ENCODE measurements around the gene ABHD14A. TPM values are rescaled to one million over a fixed set of nuclear protein-coding genes. Genes with fewer than 3 reads are reported as not detected.

The ABHD14A gene
- total and polyA plus RNA-seq, 3 donors from 2014 or later: 27.7 to 51.6 (median 38.9) TPM

DNA sequence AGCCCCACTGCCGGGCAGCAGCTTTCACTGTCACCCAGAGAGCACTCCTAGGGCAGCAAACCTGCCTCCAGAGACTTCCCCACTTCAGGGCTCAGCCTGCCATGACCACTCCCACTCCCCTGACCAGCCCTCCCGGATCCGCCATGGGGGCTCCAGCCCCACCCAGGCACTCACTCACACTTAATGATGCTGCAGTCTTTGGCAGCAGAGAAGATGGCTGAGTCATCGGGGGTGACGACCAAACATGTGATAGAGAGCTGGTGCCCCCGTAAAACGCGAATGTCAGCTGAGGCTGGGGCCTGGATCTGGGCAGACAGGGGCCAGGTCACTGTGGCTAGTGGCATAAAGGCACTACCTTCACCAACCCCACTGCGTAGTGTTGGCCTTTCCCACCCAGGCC lies 37.9 kb upstream of the ABHD14A start:
- Histone ChIP-seq H3K4me3 (no peak overlapping the region), H3K27ac (no peak overlapping the region), H3K4me1 (peaks cover 7% of the 10 kb centered on the region), H3K27me3 (no peaks in the 10 kb centered on the region), H3K9me3 (no peaks in the 10 kb centered on the region), H3K36me3 (ENCODE audit: low read depth, missing control alignments) (no peaks in the 10 kb centered on the region)
- WGBS, 2 donors: 85 to 91% methylated on average over 9 of the region's 9 CpGs
- intact Hi-C loops (cut with DNase I; ENCODE audit: low total_unique reads): no loop called here
- TF ChIP-seq POLR2A (IDR thresholded peaks at IDR 0.05): no peak
- TF ChIP-seq CTCF (IDR thresholded peaks at IDR 0.05): no peak
- DNase-seq: no peak

DNA sequence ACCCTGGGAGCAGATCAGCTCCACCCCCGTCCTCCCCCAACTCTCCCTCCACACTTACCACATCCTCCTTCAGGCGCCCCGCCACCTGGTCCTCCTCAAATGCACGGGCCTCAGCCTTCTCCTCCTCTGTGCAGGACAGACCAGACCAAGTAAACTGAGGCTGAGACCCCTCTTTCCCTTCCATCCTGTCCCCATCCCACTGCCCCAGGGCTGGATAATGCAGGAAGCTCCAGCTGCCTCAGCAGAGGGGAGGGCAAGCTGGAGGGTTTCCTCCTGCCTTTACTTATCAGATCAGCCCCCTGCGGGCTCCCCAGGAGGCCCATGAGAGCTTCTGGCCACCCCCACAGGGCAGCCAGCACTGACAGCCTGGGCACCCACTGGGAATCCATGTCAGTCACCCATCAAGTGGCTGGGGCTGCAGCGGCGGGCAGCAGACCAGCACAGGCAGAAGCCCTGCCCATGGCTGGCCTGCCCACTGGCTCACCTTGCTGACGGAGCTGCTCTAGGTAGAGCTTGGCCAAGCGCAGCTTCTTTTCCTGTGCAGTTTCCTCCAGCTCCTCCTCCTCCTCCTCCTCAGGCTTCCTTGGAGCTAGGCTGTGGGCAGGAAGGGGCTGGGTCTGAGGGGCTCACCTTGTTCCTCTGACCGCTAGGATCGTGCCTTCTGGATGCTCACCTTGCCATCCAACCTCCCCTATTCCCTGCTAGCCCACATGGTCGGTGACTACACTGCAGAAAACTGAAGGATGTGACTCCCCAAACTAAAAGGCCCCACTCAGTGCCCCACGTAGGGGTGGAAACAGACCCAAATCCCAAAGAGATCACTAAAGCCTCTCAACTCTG lies 37.0 kb upstream of the ABHD14A start:
- Histone ChIP-seq H3K4me1 (peaks cover 14% of the 10 kb centered on the region), H3K27me3 (no peaks in the 10 kb centered on the region), H3K36me3 (ENCODE audit: low read depth, missing control alignments) (no peaks in the 10 kb centered on the region), H3K27ac (no peak overlapping the region), H3K9me3 (no peaks in the 10 kb centered on the region), H3K4me3 (no peak overlapping the region)
- intact Hi-C loops (cut with DNase I; ENCODE audit: low total_unique reads): no loop called here
- no peak for DNase-seq
- TF ChIP-seq POLR2A (IDR thresholded peaks at IDR 0.05) (no peak), CTCF (IDR thresholded peaks at IDR 0.05) (no peak)
- 92 to 96% methylated on average over 11 to 13 of the region's 13 CpGs for WGBS, 2 donors

DNA sequence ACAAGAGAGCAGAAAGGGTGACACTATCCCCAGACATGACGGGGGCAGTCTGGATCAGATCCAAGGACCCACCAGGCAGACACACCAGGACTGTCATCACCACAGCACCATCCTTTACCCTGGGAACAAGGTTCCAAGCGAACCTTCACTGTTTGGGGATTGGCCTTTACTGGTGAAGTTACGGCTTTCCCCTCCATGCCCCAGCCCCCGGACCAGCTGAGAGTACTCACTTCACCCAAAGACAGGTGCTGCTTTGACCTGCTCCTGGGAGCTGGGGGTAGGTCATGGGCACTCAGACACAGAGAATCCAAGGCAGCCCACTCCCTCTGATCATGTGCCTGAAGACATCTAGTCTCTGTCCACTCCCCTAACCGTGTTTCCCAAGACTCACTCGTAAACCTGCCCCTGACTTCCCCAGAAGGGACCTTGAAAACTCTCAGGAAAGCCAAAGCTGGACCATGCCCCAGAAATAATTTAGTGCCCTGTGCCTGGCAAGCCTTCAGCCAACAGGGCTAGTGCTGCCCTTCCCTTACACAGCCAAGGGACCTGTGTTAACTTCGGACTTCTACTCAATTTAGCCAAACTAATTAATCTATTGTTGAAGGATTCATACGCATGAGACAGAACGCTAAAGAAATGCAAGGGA lies 36.0 kb upstream of the ABHD14A start:
- WGBS, 2 donors: 78 to 86% methylated on average over 9 of the region's 9 CpGs
- intact Hi-C loops (cut with DNase I; ENCODE audit: low total_unique reads): no loop called here
- TF ChIP-seq POLR2A (IDR thresholded peaks at IDR 0.05) (no peak), CTCF (IDR thresholded peaks at IDR 0.05) (no peak)
- DNase-seq: no peak
- no peak overlapping the region for H3K27ac ChIP-seq
- H3K27me3 ChIP-seq: no peaks in the 10 kb centered on the region
- no peaks in the 10 kb centered on the region for H3K36me3 ChIP-seq (ENCODE audit: low read depth, missing control alignments)
- H3K4me3 ChIP-seq: no peak overlapping the region
- no peaks in the 10 kb centered on the region for H3K9me3 ChIP-seq
- peaks cover 18% of the 10 kb centered on the region for H3K4me1 ChIP-seq

- no peak for DNase-seq
- intact Hi-C loops (cut with DNase I; ENCODE audit: low total_unique reads): no loop called here
- TF ChIP-seq CTCF (IDR thresholded peaks at IDR 0.05) (no peak), POLR2A (IDR thresholded peaks at IDR 0.05) (no peak)
- Histone ChIP-seq H3K9me3 (no peaks in the 10 kb centered on the region), H3K27me3 (no peaks in the 10 kb centered on the region), H3K4me1 (peaks cover 18% of the 10 kb centered on the region), H3K4me3 (peak overlapping the region; percentile 68 to 75), H3K27ac (no peak overlapping the region), H3K36me3 (ENCODE audit: low read depth, missing control alignments) (no peaks in the 10 kb centered on the region)
- WGBS, 2 donors: 30 to 31% methylated on average over 12 to 13 of the region's 13 CpGs
These were observed 34.0 kb upstream of the ABHD14A start for GRCh38 chr3:51940648-51941462.

Data from testis (tissue), 3 donors.